Activated CD4-positive, alpha-beta T cell treated with anti-CD3 and anti-CD28 coated beads for 1 hour (primary cell): Measurements from ENCODE around the gene SRSF3.
"Not testable (repeated sequence)": the region's sequence is repeated elsewhere in the genome, so short reads cannot be mapped to it uniquely, and the experiment has no call there.

ENCODE experiments used
- DNase-seq: peaks from one replicate; pipeline ENCODE4 v3.0.0-alpha.2; 2020

The SRSF3 gene

GRCh38 chr6:36577301-36577700 lies 16.9 kb upstream of the SRSF3 start:
- DNase-seq: no peak

- DNase-seq: no peak
Observed at GRCh38 chr6:36578030-36578429, 16.1 kb upstream of the SRSF3 start.

- no peak for DNase-seq
Observed at GRCh38 chr6:36578431-36578830, 15.7 kb upstream of the SRSF3 start.

- no peak for DNase-seq
Observed at GRCh38 chr6:36580184-36580526, 14.0 kb upstream of the SRSF3 start.

GRCh38 chr6:36581716-36582115 lies 12.4 kb upstream of the SRSF3 start:
- no peak for DNase-seq

- DNase-seq: no peak
Observed at GRCh38 chr6:36586606-36587005, 7.6 kb upstream of the SRSF3 start.

GRCh38 chr6:36589025-36589400 lies 5.1 kb upstream of the SRSF3 start:
- DNase-seq: not testable (repeated sequence)

GRCh38 chr6:36590237-36590636 lies 3.9 kb upstream of the SRSF3 start:
- DNase-seq: no peak

GRCh38 chr6:36592221-36592655 lies 1.9 kb upstream of the SRSF3 start:
- no peak for DNase-seq

- DNase-seq: no peak
Observed at GRCh38 chr6:36593569-36594028, 563 bp upstream of the SRSF3 start.

- DNase-seq: no peak
Observed at GRCh38 chr6:36594816-36595643, 868 bp downstream of the SRSF3 start.

GRCh38 chr6:36596356-36596755 lies 2.2 kb downstream of the SRSF3 start:
- DNase-seq: no peak

- DNase-seq: no peak
Observed at GRCh38 chr6:36597775-36598174, 3.6 kb downstream of the SRSF3 start.

GRCh38 chr6:36598326-36598725 lies 4.2 kb downstream of the SRSF3 start:
- DNase-seq: no peak

- DNase-seq: no peak
Observed at GRCh38 chr6:36598739-36599318, 4.7 kb downstream of the SRSF3 start.

GRCh38 chr6:36599791-36600209 lies 5.6 kb downstream of the SRSF3 start:
- no peak for DNase-seq

GRCh38 chr6:36600564-36601146 lies 6.5 kb downstream of the SRSF3 start:
- no peak for DNase-seq

- DNase-seq: not testable (repeated sequence)
Observed at GRCh38 chr6:36601818-36602217, 7.7 kb downstream of the SRSF3 start.

GRCh38 chr6:36603222-36604089 lies 9.3 kb downstream of the SRSF3 start:
- no peak for DNase-seq

- DNase-seq: no peak
Observed at GRCh38 chr6:36604090-36605060, 10.2 kb downstream of the SRSF3 start.

- DNase-seq: no peak
Observed at GRCh38 chr6:36605143-36605542, 11.0 kb downstream of the SRSF3 start.
